SU-DHL-6 (cell line): ENCODE measurements around the gene PRR14.

Source experiments
- CTCF ChIP-seq: fragments of 200-600 bp; sonication (generic); IDR thresholded peaks from one replicate; pipeline ENCODE4 v1.5.1; 2017; ENCODE audit warnings: antibody characterized with exemption, mild to moderate bottlenecking, low read length, moderate library complexity; ENCODE audit not compliant: insufficient read depth, poor library complexity, severe bottlenecking
- EZH2phosphoT487 ChIP-seq: fragments of 200-600 bp; sonication (generic), shearing (Covaris generic); conservative IDR thresholded peaks from 2 replicates; pipeline ENCODE4 v1.6.1; 2018; ENCODE audit warnings: mild to moderate bottlenecking, antibody characterized with exemption, low read length, moderate library complexity, mixed read lengths

DNA sequence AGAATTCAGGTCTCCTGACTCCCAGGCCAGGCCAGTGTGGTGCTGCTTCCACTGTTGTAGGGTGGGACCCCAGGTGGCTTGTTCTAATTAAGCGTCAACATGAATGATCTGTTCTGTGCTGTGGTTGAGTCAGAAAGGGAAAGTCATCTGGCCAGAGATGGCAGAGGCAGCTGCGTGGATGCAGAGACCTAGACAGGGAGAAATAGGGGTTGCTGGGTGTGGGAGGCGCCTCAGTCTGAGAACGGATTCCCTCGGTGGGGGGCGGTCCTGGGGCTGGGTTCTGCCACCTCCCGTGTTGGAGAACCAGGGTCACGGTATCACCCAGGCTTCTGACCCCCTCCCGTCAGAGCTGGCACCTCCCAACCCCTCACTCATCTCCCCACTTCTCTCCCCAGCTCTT, 13.1 kb downstream of the PRR14 start:
- TF ChIP-seq CTCF, result no peak
- no peak for TF ChIP-seq EZH2phosphoT487
